OCI-LY3 (cell line): ENCODE measurements around the gene COL26A1.

Experiments
- H2AFZ ChIP-seq: fragments of 200-600, 300-600 bp; shearing (Covaris generic); 2 replicates; pipeline ENCODE4 v1.6.0; 2014; ENCODE audit warnings: antibody characterized with exemption, low read depth, low read length
- H3K27ac ChIP-seq: fragments of 200-600, 300-600 bp; sonication (generic); 2 replicates; pipeline ENCODE4 v1.5.1; 2014; ENCODE audit warnings: mild to moderate bottlenecking, low read length, moderate library complexity, mixed read lengths
- H3K27me3 ChIP-seq: fragments of 200-600, 300-600 bp; sonication (generic); 2 replicates; pipeline ENCODE4 v1.6.1; 2014; ENCODE audit warnings: low read depth, low read length, mixed read lengths
- H3K36me3 ChIP-seq: fragments of 200-600, 300-600 bp; sonication (generic); replicated peaks from 2 replicates; pipeline ENCODE3; 2014; ENCODE audit warnings: low read depth, low read length, mixed read lengths
- H3K4me1 ChIP-seq: fragments of 300-600, 200-600 bp; sonication (generic); 2 replicates; pipeline ENCODE4 v1.6.1; 2014; ENCODE audit warnings: low read length, mixed read lengths
- H3K4me2 ChIP-seq: fragments of 200-600, 300-600 bp; sonication (generic); 2 replicates; pipeline ENCODE4 v1.6.1; 2014; ENCODE audit warnings: low read length, mixed read lengths
- H3K4me3 ChIP-seq: fragments of 300-600, 200-600 bp; sonication (generic); 2 replicates; pipeline ENCODE4 v1.5.1; 2014; ENCODE audit warnings: antibody characterized with exemption, mild to moderate bottlenecking, low read length, moderate library complexity
- H3K79me2 ChIP-seq: fragments of 300-600, 200-600 bp; shearing (Covaris generic); 2 replicates; pipeline ENCODE4 v1.6.1; 2014; ENCODE audit warnings: mild to moderate bottlenecking, low read length, mixed read lengths
- H3K9ac ChIP-seq: fragments of 300-600, 200-600 bp; shearing (Covaris generic); 2 replicates; pipeline ENCODE4 v1.6.0; 2014; ENCODE audit warnings: mild to moderate bottlenecking, low read length, moderate library complexity
- H3K9me3 ChIP-seq: fragments of 200-600, 300-600 bp; shearing (Covaris generic); 2 replicates; pipeline ENCODE4 v1.6.1; 2014; ENCODE audit warnings: low read length, mixed read lengths; ENCODE audit not compliant: insufficient read depth
- H4K20me1 ChIP-seq: fragments of 200-600, 300-600 bp; sonication (generic); 2 replicates; pipeline ENCODE4 v1.6.1; 2016; ENCODE audit warnings: low read length, mixed read lengths; ENCODE audit not compliant: insufficient read depth
- CTCF ChIP-seq: fragments of 200-600, 300-600 bp; sonication (generic); IDR thresholded peaks from 2 replicates; pipeline ENCODE4 v1.5.1; 2014; ENCODE audit warnings: antibody characterized with exemption, low read length, low read depth
- EZH2phosphoT487 ChIP-seq: fragments of 200-600 bp; shearing (Covaris generic); IDR thresholded peaks from 2 replicates; pipeline ENCODE4 v1.6.1; 2018; ENCODE audit warnings: antibody characterized with exemption, mixed run types, low read depth

COL26A1 gene

GRCh38 chr7:101591504-101591903 is 228.8 kb downstream of the COL26A1 start:
- Histone ChIP-seq H3K27me3 (peaks cover 18% of the 10 kb centered on the region), H3K27ac (no peak overlapping the region), H3K4me2 (no peak overlapping the region), H3K36me3 (no peaks in the 10 kb centered on the region), H3K9me3 (no peaks in the 10 kb centered on the region), H2AFZ (no peak overlapping the region), H3K9ac (no peak overlapping the region), H4K20me1 (no peaks in the 10 kb centered on the region), H3K79me2 (no peaks in the 10 kb centered on the region), H3K4me3 (no peak overlapping the region), H3K4me1 (no peaks in the 10 kb centered on the region)
- TF ChIP-seq EZH2phosphoT487 (no peak), CTCF (no peak)

- Histone ChIP-seq H3K79me2 (no peaks in the 10 kb centered on the region), H3K4me3 (no peak overlapping the region), H3K9me3 (no peaks in the 10 kb centered on the region), H3K9ac (no peak overlapping the region), H3K27ac (no peak overlapping the region), H3K4me1 (no peaks in the 10 kb centered on the region), H3K36me3 (no peaks in the 10 kb centered on the region), H4K20me1 (no peaks in the 10 kb centered on the region), H3K27me3 (peaks cover 22% of the 10 kb centered on the region), H3K4me2 (no peak overlapping the region), H2AFZ (no peak overlapping the region)
- TF ChIP-seq CTCF (no peak), EZH2phosphoT487 (no peak)
Measured at GRCh38 chr7:101593556-101593955, 230.9 kb downstream of the COL26A1 start.

- H3K27ac ChIP-seq, result no peak overlapping the region
- H3K4me3 ChIP-seq, result no peak overlapping the region
- H3K9me3 ChIP-seq, result no peaks in the 10 kb centered on the region
- no peaks in the 10 kb centered on the region for H3K36me3 ChIP-seq
- TF ChIP-seq CTCF (no peak), EZH2phosphoT487 (no peak)
- H2AFZ ChIP-seq, result no peak overlapping the region
- peaks cover 22% of the 10 kb centered on the region for H3K27me3 ChIP-seq
- H3K79me2 ChIP-seq, result no peaks in the 10 kb centered on the region
- H4K20me1 ChIP-seq, result no peaks in the 10 kb centered on the region
- H3K4me2 ChIP-seq, result no peak overlapping the region
- H3K4me1 ChIP-seq, result no peaks in the 10 kb centered on the region
- H3K9ac ChIP-seq, result no peak overlapping the region
Measured at GRCh38 chr7:101594790-101595189, 232.1 kb downstream of the COL26A1 start.

- no peaks in the 10 kb centered on the region for H3K79me2 ChIP-seq
- TF ChIP-seq CTCF, result no peak
- no peak overlapping the region for H3K4me2 ChIP-seq
Measured at GRCh38 chr7:101595246-101595645, 232.6 kb downstream of the COL26A1 start.

More at GRCh38 chr7:101595246-101595645, 232.6 kb downstream of the COL26A1 start:
- Histone ChIP-seq H2AFZ (no peak overlapping the region), H3K4me1 (no peaks in the 10 kb centered on the region), H4K20me1 (no peaks in the 10 kb centered on the region), H3K27ac (no peak overlapping the region), H3K36me3 (no peaks in the 10 kb centered on the region), H3K9ac (no peak overlapping the region), H3K9me3 (no peaks in the 10 kb centered on the region), H3K4me3 (no peak overlapping the region), H3K27me3 (peaks cover 22% of the 10 kb centered on the region)
